Fibroblast of the aortic adventitia (primary cell): Measurements from ENCODE around the gene DDB1. TPM values are rescaled to one million over a fixed set of nuclear protein-coding genes. Genes with fewer than 3 reads are reported as not detected.
A peak's percentile ranks its signal among the peaks of the same experiment; 100 is the strongest.

Source experiments
- DNase-seq: peaks from one replicate; pipeline ENCODE4 v3.0.0-alpha.2; 2010; ENCODE audit warnings: low read depth
- H3K4me3 ChIP-seq: 2 replicates; pipeline ENCODE4 v1.5.1; 2011; ENCODE audit warnings: low read depth, mild to moderate bottlenecking, control low read depth, low read length, moderate library complexity
- total RNA-seq: library from RNA; depleted of rRNA; stranded (reverse); fragments of >200 nt; gene quantifications from 2 replicates; pipeline ENCODE4 v1.2.3, GENCODE V29; 2012; ENCODE audit warnings: low replicate concordance
- TF ChIP-seq, protein P1 (sequence below): IDR thresholded peaks from 2 replicates; pipeline ENCODE4 v1.5.1; 2011; ENCODE audit warnings: mild to moderate bottlenecking, low read length, control low read depth, inconsistent platforms; ENCODE audit not compliant: insufficient read depth

DDB1 gene
- total RNA-seq, 1 donor, result 290 TPM

DNA sequence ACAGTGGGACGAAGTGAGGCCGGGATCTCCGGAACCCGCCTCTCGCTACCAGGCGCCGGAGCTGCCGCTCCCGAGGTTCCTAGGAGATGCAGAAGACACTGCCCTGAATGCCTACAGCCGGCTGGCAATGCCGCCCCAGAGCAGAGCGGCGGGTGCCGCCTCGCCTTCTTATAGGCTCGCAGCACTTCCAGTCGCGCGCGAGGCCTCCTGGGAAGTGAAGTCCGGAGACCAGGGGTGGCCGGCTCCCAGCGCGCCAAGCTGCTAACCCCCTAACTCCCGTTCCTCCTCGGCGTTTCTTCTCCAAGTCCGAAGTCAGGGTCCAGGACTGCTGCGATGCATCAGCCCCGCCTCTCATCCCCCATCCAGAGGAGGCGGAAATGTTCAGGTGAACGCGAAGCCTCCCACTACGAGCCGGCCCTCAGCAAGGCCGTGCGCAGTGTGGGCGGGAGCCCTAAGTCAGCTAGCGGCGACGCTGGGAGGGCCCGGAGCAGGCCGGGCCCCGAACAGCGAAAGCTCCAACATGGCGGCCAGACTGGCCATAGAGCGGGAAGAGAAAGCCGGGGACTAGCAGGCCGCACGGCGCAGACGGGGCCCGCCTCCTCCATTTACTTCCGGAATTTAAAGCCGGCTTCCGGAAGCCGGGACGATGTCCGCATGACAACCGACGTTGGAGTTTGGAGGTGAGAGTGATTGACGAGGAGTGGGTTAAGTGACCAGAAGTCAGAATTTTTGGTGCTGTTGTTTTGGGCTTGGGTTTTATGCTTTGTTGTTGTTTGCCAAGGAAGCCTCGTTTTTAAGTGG, 29.0 kb upstream of the DDB1 start, which contains the start of the genes CYB561A3 and TMEM138:
Gene CYB561A3, minus strand, starts transcription at position 142 of the 801 bp plus-strand sequence. CDS start 5,169 bp downstream, outside the sequence.
Gene TMEM138, plus strand, starts transcription at position 634 of the 801 bp plus-strand sequence. CDS start 2,017 bp downstream, outside the sequence.
- TF ChIP-seq, protein P1, sequence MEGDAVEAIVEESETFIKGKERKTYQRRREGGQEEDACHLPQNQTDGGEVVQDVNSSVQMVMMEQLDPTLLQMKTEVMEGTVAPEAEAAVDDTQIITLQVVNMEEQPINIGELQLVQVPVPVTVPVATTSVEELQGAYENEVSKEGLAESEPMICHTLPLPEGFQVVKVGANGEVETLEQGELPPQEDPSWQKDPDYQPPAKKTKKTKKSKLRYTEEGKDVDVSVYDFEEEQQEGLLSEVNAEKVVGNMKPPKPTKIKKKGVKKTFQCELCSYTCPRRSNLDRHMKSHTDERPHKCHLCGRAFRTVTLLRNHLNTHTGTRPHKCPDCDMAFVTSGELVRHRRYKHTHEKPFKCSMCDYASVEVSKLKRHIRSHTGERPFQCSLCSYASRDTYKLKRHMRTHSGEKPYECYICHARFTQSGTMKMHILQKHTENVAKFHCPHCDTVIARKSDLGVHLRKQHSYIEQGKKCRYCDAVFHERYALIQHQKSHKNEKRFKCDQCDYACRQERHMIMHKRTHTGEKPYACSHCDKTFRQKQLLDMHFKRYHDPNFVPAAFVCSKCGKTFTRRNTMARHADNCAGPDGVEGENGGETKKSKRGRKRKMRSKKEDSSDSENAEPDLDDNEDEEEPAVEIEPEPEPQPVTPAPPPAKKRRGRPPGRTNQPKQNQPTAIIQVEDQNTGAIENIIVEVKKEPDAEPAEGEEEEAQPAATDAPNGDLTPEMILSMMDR, result no peak
- peak; percentile 93 for DNase-seq
- H3K4me3 ChIP-seq, result peak within 1 kb of the TSS; percentile 92

DNA sequence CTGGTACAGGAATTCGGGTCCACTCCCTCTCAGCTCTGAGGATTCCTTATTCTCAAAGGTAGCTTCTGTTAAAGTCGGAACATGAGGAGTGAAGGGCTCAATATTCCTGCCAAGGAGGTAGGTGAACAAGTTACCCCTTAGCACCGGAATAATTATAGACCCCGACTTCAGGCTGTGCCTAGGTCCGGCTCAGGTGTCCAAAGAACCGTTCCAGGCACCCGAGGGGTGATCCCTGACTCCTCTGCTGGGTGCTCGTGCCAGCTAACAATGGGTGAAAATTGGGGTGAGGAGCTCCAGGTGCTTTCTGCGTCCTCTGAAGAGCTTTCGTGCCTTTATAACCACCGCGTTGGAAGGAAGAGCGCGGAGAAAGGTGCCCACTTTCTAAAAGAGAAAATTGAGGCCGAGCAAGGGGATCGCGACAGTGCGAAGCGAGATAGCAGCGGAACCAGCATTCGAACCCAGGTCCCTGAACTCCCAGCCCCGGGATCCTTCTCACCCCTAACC, 28.4 kb upstream of the DDB1 start:
- no peak for DNase-seq
- H3K4me3 ChIP-seq, result peak overlapping the region; percentile 92
- TF ChIP-seq, protein P1, result no peak

DNA sequence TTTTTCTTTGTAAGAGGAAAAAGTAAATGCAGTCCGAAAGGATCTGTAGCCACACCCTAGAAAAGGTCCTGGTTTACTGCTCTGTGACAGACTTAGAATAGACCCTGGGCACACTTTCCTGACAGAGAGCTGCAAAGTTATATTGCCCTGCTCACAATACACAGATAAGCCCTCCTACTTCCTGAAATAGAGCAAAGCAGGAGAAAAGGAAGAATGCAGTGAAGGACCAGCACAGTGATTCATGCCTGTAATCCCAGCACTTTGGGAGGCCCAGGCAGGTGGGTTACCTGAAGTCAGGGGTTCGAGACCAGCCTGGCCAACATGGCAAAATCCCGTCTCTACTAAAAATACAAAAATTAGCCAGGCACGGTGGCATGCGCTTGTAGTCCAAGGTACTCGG, 26.6 kb upstream of the DDB1 start:
- TF ChIP-seq, protein P1, result no peak
- no peak for DNase-seq
- H3K4me3 ChIP-seq, result peak overlapping the region; percentile 28

- DNase-seq, result no peak
- H3K4me3 ChIP-seq, result no peak overlapping the region
- TF ChIP-seq, protein P1, result no peak
These were observed 25.7 kb upstream of the DDB1 start for GRCh38 chr11:61358566-61358965.

- H3K4me3 ChIP-seq, result no peak overlapping the region
- no peak for DNase-seq
- TF ChIP-seq, protein P1, result no peak
These were observed 25.0 kb upstream of the DDB1 start for GRCh38 chr11:61357894-61358239.

GRCh38 chr11:61357233-61357893, 24.5 kb upstream of the DDB1 start:
- H3K4me3 ChIP-seq, result no peak overlapping the region
- no peak for DNase-seq
- TF ChIP-seq, protein P1, result no peak
